Central memory CD4-positive, alpha-beta T cell (primary cell): ENCODE measurements around the gene SRRM4.

ENCODE experiments used
- DNase-seq: peaks from one replicate; pipeline ENCODE4 v3.0.0; 2022

Gene SRRM4

DNA sequence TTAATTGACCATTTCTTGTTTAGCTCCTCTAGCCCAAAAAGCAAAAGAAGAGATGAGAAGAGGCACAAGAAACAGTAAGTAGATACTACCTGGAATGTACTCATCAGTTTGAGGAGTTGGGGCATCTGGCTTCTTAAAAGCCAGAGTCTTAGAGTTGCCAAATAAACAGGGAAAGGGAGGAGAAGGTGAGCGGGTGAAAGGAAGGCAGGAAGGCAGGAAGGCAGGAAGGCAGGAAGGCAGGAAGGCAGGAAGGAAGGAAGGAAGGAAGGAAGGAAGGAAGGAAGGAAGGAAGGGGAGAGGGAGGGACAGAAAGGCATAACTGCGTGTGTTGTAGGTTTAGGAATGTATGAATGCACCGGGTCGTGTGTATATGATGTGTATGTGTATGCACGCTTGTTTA is 140.7 kb downstream of the SRRM4 start:
- no peak for DNase-seq

DNA sequence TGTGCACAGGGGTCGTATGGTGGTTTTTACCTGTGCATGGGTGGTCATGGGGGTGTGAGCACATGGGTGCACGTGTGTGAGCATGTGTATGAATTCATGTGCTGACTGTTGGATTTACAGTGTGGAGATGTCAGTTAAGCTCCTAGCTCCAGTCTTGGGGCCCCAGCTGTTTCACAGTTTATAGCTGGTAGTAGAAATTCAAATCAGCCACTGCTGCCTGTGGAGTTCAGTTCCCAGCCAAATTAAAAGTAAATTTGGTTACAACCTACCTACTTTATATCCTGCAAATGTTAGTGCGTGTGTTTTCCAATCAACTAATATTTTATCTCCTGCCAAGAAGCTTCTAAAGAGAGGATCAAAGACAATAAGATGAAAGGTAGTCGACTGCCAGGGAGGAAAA is 141.4 kb downstream of the SRRM4 start:
- DNase-seq = no peak

DNA sequence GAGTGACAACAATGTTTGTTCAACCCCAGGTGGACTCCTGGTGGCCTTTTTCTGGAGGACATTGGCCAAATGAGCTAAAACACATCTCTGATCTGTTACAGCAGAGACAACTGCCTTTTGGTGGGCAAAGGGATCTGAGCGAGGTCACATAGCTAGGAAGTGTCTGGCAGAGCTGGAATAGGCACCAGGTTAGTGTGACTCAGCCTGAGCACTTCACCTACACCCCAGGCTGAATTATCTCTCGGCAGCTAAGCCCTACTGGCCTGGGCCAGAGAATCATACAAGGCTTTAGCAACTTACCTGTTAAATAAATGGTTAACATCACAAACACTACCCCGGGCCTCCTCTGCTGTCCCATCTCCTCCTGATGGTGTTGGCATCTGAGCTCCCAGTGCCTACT is 147.2 kb downstream of the SRRM4 start:
- no peak for DNase-seq

DNA sequence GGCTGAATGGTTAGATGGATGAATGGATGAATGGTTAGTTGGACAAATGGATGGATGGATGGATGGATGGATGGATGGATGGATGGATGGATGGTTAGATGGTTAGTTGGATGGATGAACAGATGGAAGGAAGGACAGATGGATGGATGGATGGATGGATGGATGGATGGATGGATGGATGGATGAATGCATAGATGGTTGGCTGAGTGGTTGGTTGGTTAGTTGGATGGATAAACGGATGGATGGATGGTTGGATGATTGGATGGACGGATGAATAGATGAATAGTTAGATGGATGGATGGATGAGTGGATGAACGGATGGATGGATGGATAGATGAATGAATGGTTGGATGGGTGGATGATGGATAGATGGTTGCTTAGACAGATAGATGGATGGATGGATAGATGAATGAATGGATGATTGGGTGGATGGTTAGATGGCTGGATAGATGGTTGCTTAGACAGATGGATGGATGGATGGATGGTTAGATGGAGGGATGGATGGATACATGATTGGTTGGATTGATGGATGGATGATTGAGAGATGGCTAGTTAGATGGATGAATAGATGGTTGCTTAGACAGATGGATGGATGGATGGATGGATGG is 148.6 kb downstream of the SRRM4 start:
- no peak for DNase-seq

DNA sequence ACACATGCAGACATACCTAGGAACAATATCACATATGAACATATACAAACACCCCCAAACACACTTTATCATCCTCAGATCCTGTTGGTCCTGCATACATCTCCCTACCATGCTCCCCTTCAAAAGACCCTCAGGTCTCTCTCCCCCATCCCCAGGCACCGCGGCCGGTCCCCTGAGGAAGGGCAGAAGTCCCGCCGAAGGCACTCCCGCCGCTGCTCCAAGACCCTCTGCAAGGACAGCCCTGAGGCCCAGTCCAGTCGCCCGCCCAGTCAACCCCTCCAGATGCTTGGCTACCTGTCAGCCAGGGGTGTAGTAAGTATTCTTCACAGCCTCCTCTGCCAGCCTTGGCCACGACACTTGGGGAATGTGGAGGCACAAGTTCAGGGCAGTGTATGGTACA is 149.2 kb downstream of the SRRM4 start:
- DNase-seq = no peak

DNA sequence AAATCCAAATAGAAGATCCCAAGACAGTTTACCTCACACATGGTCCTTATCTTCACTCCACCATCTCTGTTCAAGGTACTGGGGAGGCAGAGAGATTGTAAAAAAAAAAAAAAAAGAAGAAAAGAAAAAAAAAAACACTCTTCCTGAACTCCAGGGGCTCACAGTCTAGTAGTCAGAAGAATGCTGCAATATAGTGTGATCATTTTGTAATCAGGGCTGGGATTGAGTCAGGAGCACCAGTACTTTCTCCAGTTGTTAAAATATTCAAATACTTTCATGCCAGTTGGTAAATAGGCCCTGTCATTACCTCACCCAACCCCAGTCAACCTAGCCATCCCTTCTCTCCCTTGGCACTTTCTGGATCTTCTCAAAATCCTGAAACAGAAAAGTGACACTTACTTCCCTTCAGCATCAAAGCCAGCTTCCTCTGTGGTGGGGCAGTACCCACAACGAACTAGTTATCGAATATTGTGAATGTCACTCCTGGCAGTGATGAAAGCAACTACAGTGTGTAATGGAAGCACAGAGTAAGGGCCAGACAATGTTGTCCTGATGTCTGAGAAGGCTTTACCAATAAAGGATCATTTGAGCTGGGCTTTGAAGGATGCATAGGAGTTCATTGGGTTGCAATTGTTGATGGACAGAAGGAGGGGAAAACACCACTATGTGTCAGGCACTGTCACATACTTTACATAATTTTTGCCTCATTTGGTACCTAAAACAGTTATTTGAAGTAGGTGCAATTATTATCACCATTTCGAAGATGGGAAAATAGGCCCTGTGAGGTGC is 153.1 kb downstream of the SRRM4 start:
- no peak for DNase-seq

DNA sequence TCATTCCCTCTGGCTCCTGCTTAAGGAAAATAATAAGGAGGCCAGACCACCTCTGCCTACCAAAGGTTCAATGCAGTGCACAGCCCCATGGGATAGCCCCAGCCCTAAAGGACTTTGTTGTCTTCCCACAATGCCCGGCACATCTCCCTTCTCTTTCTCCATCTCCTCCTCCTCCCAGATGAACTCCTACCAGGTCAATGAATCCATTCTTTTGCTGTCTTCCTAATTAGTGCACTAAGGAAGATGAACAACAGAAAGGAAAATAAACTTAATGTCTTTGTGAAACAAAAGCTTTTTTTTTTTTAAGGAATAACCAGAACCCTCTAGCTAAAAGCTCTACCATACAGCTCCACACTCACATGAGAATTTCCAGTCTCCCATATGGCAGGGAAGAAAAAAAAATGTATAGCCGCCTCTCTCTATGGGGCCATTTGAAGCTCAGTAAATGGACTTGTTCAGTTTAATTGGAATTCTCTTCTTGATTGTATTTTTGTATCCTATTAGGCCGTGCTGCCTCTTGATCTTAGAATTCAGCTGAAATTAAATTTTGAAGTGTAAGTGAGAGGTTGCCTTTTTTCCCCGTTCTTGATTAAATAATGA is 155.6 kb downstream of the SRRM4 start:
- DNase-seq = no peak

DNA sequence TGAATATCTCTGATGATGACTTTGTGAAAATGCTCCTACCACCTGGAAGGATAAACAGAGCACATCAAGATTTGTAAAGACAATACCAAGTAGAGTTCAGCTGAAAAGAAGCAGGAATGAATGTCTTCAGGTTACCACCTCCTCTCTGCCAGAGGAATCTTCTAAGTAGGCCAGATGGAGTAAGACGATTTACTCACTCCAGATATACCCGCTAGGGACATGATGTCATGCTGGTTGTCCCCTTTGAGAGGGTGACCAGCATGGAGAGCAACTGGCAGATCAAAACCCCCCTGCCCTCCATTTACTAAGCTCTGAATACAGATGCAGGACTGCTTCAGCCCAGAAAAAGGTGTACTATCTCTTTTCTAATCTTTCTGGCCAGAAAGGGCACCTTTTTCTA is 158.1 kb downstream of the SRRM4 start:
- DNase-seq = no peak

DNA sequence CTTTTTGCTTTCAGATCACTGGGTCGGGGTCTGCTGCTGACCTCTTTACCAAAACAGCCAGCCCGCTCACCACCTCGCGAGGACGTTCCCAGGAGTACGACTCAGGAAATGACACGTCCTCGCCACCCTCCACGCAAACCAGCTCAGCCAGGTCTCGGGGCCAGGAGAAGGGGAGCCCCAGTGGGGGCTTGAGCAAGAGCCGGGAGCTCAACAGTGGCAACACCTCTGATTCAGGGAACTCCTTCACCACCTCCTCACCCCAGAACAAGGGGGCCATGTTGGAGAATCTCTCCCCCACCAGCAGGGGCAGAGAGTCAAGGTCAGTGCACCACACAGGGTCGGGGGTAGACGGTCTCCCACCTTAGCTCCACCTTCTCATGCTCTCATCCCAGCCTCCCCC is 164.0 kb downstream of the SRRM4 start:
- DNase-seq = no peak

DNA sequence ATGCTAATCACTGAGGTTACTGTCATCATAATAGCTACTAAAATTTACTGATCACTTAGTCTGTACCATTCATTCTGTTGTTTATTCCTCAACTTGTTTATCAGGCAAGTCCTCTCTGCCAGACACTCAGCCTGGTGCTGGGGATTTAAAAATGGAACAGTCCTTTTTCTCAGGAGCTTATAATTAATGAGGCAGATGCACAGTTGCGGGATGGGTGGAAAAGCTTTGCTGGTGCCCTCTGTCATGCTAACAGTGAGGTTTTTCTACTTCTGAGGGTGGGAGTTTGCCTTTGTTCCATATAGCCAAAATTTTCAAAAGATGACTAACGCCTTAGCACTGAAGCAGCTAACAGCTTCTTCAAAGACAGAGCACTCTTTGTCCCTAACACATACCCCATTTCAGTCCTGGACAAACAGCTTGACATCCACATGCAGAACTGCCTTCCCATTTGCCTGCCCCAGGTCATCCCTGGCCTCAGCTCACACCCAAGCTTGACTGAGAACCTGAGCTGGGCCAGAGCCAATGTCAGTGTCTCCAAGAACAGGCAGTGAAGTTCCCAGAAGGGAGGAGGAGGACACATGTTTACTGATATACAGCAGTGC is 166.6 kb downstream of the SRRM4 start:
- DNase-seq = no peak

DNA sequence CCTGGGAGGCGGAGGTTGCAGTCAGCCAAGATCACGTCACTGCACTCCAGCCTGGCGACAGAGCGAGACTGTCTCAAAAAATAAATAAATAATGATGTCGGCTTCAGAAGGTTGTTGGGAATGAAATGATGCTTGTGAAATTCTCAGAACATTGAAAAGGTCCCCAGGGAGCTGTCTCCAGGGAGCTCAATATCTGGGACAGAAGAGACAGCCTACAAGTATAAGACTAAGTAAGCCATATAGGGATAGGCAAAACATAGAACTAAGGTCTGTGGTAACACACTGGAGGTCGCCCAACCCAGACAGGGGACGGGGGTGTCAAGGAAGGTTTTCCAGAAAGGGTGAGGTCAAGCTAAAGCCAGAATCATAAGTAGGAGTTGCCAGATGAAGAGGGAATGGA is 167.9 kb downstream of the SRRM4 start:
- DNase-seq = no peak

DNA sequence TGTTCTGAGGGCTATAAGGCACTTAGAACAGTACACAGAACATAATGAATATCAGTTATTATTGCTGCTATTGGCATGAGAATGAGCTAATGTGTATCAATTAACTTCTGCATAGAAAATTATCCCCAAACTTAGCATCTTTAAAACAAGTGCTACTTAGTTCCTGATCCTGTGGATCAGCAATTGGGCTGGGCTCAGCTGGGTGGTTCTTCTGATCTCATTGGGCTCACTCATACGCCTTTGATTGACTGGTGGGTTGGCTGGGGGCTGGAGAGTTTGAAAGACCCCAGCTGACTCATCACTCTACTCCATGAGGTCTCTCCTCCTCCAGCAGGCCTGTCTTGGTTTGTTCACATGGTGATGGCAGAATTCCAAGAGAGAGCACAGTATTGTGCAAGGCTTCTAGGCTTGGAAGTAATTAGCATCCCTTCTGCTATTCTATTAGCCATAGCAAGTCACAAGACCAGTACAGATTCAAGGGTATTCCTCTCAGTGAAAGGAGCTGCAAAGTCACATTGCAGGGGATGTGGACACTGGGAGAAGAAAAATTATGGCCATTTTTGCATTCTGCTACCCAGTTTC is 170.2 kb downstream of the SRRM4 start:
- no peak for DNase-seq

DNA sequence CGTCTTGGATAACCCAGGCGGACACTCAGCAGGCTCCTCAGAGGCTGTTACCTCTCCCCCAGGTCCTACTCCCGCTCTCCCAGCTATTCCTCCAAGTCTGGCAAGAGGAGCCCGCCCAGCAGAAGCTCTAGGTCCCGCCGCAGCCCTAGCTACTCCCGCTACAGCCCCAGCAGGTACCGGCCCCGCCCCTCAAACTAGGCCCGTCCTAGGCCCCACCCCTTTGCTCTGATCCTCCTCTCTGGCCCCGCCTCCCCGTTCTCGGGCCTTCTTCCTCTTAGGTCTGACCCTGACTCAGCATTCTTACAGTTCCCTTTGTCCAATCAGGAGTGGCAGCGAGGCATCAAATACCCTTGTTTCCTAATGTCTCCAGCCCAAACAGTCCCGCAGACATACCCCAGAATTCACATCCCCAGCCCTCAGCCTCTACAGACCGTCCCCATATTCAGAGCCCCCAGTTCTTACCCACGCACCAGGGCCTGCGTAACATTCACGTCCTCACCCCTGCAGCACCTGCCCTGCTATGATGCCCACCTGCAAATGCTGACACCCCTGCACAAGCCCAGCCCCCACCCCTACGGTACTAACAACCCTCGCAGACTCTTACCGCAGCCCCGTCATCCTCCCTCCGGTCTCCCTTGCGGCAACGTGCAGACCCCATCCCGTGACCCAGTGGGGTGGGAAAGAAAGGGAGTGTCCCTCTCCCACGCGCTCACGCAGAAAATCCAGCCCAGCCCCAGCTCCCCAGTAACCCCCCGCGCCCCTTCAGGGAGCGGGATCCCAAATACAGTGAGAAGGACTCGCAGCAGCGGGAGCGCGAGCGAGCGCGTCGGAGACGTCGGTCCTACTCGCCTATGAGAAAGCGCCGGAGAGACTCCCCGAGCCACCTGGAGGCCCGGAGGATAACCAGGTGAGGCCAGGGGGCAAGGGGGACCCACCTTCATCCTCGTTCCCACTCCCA is 172.4 kb downstream of the SRRM4 start:
- DNase-seq = no peak

DNA sequence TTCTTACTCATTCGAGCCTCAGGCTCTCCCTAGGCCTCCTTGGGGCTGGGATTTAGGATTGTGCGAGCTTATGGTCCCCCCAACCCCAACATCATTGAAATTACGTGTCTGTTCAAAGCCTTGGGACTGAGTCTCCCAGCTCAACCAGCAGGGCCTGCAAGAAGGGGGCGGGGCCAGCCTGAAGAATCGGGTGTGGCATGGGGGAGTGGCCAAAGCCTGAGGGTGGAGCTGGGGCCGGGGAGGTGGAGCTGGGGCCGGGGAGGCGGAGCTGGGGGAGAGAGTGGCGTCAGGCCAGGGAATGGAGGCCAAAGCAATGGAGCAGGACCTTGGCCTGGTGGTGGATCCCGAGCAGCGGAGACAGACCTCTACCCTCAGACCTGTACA is 173.1 kb downstream of the SRRM4 start:
- DNase-seq = no peak

DNA sequence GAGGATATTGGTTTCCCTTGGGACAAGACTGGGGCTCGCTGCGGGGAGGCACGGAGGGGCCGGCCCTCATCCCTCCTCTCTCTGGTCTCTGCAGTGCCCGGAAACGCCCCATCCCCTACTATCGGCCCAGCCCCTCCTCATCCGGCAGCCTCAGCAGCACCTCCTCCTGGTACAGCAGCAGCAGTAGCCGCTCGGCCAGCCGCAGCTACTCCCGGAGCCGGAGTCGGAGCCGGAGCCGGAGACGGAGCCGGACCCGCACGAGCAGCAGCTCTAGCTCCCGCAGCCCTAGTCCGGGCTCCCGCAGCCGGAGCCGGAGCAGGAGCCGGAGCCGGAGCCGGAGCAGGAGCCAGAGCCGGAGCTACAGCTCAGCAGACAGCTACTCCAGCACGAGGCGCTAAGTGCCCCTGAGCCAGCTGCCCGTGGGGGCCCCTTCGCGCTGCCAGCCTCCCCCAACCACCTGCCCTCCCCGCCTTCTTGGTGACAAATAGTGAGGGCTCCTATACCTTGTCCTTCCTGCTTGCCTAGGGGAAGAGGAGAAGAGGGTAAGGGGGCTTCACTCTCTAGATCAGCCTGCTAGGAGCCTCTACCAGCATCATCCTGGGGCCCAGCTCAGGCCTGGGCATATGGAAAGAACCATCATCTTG is 175.2 kb downstream of the SRRM4 start:
- DNase-seq = no peak

DNA sequence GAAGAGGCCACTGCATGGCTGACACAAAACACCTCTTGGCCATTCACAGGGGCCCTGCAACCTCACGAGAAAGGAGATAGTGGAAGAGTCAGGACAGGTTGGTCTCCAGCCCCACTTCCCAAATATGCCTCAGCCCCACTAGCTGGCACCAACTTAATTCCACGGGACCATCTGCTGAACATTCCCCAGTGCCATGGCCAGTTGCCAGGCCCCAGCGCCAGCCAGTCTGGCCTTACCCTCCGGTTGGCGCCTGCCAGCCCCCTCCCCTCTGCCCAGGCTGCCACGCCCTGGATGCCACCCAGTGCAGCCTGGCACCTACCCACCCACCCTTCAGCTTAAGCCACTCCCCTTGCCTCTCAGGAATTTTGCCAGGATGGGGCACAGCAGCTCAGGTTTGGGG is 176.2 kb downstream of the SRRM4 start:
- no peak for DNase-seq

DNA sequence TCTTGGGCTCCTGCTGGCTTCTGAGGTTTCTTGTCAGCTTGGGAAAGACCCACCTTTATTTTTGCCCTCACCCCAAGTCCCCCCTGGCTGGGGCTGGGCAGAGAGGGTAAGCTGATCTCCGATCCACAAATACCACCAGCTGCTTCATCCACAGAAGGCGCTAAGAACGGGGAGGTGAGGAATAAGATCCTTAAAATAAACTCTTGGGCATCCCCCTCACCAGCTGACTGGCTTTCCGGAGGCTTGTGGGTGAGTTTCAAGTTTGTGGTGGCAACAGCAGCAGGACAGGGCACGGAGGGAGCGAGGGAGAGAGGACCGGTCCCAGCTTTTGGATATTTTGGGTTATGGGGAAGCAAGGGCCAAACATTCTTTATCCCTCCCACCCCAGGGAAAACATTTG is 176.6 kb downstream of the SRRM4 start:
- DNase-seq = no peak

DNA sequence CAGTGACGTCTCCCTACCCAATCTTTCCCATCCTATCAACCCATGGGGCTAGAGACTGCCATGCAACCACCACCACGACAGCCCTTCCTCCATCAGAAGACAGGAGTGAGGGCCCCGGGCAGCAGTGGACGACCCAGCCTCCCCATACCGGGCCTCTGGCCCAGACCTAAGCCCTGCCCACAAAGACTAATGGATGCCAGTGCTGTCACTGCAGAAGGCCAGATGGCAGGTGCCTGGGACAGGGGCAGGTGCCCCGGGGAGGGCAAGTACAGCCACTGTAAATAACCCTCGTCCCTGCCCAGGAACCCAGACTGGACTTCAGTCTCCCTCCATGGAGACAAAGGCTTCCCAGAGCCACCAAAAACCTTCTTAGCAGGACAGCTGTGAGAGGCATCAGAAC is 177.1 kb downstream of the SRRM4 start:
- DNase-seq = no peak

DNA sequence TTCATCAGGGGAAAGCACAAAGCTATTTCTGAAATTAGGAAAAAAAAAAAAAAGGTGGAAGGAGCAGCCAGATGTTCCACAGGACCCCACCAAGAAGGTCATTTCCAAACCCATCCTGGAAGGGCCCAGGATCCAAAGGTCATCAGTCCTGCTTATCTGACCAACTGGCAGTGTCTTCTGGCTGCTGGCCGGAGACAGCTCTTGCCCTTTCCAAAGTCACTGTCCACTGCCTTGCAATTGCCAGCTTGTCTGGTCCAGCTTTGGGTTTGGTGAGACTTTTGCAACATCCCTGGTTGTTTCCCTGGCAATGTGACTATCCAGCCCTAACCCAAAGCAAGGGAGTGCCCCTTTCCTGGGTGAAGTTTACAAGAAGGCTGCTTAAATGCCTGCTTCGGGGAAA is 178.5 kb downstream of the SRRM4 start:
- DNase-seq = no peak

DNA sequence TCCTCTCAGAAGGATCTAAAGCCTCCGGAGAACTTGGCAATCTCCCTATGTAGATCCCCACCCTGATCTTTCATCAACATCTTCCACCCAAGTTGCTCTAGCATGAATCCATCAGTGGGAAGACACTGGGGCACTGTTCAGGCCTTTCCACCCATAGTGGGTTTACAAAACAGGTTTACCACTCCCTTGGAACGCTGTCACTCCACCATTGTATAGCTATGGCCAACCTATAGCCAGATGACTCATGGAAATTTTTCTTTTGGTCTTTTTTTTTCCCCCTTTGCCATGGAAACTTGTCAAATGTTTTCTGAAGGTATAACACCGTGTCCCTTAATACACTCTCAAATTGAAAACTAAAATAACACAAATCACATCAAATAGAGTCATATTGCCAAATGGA is 186.6 kb downstream of the SRRM4 start:
- no peak for DNase-seq

DNA sequence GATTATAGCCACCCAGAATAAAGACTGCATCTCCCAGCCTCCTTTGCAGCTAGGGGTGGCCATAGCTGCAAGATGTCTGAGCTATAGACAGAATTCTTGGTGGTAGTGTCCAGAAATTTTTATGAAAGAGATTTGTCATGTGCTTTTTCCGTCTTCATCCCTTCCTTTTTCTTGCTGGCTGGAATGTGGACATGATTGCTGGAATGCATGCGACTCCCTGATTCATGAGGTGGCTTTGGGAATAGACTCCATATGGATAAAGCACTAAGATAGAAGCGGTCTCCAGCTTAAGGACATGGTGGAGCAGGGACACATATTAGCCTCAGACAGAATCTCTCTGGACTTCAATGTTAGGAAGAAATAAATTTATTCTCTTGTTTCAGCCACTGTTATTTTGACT is 187.4 kb downstream of the SRRM4 start:
- DNase-seq = no peak

DNA sequence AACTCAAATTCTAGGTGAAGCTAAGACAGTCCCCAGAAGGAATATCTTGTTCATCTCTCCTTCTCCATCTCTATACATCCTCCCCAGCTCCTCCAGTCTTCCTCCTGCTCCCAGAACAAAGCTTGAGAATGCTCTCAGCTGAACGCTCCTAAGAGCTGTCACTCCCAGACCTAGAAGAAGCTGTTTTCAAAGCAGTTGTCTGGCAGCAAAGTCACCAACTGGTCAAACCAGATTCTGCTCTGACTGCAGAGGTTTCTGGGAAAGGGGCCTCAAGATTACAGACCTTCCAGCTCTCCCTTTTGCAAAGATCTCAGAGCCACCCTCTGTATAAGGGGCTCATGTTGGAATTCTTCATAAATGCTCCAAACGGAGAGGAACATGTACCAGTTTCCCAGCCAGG is 187.8 kb downstream of the SRRM4 start:
- no peak for DNase-seq
